ENCODE results near the gene MAST2.
"Not testable (repeated sequence)": the region's sequence is repeated elsewhere in the genome, so short reads cannot be mapped to it uniquely, and the experiment has no call there.

MAST2 gene

DNA sequence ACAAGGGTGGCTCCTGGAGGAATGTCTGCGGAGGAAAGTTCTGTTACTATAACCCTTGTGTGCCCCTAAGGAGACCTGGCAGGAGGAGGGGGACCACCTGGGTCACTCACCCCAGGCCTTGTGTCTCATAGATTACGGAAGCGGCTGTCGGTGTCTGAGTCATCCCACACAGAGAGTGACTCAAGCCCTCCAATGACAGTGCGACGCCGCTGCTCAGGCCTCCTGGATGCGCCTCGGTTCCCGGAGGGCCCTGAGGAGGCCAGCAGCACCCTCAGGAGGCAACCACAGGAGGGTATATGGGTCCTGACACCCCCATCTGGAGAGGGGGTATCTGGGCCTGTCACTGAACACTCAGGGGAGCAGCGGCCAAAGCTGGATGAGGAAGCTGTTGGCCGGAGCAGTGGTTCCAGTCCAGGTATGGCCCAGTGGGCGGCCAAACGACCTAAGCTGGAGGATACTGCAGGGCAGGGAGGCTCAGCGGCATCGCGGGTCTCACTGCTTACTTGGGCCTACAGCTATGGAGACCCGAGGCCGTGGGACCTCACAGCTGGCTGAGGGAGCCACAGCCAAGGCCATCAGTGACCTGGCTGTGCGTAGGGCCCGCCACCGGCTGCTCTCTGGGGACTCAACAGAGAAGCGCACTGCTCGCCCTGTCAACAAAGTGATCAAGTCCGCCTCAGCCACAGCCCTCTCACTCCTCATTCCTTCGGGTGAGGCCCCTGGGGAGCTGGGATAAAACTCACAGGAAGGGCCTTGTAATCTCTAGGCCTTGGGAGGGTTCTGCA lies 227.7 kb downstream of the MAST2 start:
- no peak for DNase-seq

DNA sequence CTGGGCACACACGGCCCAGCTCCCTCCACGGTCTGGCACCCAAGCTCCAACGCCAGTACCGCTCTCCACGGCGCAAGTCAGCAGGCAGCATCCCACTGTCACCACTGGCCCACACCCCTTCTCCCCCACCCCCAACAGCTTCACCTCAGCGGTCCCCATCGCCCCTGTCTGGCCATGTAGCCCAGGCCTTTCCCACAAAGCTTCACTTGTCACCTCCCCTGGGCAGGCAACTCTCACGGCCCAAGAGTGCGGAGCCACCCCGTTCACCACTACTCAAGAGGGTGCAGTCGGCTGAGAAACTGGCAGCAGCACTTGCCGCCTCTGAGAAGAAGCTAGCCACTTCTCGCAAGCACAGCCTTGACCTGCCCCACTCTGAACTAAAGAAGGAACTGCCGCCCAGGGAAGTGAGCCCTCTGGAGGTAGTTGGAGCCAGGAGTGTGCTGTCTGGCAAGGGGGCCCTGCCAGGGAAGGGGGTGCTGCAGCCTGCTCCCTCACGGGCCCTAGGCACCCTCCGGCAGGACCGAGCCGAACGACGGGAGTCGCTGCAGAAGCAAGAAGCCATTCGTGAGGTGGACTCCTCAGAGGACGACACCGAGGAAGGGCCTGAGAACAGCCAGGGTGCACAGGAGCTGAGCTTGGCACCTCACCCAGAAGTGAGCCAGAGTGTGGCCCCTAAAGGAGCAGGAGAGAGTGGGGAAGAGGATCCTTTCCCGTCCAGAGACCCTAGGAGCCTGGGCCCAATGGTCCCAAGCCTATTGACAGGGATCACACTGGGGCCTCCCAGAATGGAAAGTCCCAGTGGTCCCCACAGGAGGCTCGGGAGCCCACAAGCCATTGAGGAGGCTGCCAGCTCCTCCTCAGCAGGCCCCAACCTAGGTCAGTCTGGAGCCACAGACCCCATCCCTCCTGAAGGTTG lies 231.4 kb downstream of the MAST2 start:
- no peak for DNase-seq

DNA sequence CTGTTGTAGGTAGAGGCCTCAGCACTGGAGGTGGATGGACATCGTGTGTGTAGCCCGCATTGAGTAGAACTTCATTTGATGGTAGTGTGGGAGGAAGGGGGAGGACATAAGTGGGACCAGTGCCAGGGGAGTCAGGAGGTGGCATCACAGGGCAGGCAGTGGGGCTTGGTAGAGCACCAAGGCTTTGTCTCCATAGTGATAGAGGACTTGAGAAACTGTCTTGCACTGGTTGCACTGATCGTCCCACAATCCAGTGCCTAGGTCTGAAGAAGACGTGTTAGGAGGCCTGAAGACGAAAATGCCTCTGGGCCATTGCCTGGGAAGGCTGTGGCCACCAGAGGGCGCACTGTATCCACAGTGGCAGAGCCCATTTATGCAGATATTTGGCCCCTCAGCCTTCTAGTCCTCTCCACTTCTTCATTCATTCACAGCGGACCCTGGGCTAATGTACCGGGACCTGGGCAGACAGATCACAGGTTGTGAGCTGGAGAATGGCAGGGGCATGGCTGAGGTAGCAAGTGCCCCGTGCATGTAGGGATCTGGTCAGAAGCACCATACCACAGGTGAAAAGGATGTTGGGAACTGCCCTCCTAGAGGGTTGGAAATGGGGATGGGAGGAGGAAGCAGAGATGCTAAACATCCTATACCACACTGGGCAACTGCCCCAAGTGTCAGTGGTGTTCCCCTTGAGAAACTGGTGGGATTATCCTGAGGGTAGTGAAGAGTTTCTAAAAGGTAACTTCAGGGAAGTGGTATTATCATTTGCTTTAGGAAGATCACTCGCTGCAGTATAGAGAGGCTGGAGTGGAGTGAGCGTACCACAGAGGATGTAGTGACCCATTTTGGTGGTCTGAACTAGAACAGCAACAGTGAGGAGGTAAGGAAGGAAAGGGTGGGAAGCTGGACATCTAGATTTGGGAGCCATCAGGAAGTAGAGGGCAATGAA lies 233.8 kb downstream of the MAST2 start:
- DNase-seq: peak; percentile 71 to 87

DNA sequence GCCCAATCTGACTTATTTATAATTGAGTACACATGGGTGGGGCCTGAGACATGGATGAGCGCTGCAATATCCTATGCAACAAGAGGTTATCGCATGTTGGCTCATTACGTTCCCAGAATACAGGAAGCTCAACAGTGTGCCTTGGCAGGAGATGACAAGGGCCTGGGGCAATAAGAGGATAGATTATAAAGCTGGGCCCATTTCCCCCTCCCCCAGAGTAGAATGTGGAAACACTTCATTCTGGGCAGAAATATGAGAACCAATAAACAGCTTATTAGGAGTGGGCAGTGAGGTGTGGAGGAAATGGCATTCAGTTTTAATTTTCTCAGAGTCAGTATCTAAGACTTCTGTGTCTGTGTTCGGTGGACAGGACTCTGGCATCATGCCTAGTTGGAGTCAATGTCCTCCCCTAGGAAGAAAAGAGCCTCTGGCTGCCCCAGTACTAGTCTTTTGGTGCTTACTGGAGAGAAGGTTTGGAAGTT lies 236.2 kb downstream of the MAST2 start:
- DNase-seq: no peak

DNA sequence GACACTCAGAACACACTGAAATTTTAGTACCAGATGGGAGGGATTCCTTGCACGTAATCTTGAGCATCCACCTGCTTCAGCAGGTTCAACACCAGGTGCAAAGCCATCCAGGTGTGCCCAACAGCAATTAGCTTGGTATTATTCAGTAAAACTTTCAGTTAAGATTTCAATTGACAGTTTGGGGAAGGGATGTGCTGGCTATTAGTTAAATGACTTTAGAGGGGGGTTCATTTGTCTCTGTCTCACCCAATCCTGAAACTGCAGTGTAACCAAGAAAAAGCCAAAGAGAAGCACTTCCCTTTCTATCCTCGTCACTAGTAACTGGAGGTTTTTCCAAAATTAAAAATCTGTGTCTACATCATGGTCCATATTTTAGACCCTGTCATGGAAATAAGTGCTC lies 238.1 kb downstream of the MAST2 start:
- DNase-seq: no peak

DNA sequence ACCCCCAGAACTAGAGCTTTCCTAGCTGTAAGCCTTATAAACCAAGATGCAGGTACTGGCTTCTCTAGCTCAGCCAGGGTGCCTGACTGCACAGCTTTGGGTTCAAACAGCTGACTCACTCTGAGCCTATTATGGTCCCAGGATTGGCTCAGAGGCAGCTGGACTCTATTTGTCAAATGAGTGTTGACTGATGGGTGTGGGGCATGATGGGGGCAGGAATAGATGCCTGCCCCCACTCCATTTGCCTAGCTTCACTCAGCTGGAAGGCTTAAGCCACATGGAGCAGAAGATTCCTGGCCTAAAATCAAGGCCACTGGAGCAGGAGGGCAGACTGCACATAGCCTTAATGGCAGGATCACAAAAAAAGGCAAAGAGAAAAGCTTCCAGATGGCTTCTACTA lies 238.6 kb downstream of the MAST2 start:
- no peak for DNase-seq

DNA sequence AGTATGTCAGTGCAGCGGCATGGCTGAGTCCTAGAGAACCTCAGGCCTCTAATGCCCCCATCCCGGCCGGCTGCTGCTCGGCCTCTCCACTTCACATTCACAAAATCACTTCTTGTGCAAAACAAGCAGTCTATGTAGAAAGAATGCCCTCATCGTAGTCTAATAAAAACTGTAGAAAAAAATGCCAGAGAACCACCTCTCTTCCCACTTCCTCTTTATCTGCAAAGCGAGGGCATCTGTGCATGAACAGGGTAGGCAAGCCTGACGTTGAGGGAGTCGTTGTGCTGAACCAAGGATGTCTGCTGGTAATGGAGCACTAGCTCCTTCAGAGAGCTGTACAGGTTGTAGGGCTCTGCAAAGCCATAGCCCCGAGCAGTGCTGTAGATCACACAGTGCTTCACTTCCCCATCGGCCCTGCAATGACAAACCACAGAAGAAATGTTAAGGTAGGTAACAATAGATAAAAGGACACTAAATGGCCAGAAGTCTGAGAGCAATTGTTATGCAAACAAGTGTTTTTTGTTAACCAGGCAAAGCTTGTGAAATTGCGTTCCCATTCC lies 240.1 kb downstream of the MAST2 start:
- no peak for DNase-seq

DNA sequence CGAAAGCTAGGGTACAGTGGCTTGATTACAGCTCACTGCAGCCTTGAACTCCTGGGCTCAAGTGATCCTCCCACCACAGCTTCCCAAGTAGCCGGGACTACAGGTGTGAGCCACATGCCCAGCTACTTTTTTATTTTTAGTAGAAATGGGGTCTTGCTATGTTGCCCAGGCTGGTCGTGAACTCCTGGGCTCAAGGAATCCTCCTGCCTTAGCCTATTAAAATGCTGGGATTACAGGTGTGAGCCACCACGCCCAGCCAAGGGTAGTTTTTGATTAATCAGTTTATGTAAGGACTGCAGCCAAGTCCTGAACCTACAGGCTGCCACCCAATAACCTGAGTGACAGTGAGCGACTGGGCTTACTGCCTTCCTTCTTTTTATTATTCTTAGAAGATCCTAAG lies 240.7 kb downstream of the MAST2 start:
- DNase-seq: no peak

DNA sequence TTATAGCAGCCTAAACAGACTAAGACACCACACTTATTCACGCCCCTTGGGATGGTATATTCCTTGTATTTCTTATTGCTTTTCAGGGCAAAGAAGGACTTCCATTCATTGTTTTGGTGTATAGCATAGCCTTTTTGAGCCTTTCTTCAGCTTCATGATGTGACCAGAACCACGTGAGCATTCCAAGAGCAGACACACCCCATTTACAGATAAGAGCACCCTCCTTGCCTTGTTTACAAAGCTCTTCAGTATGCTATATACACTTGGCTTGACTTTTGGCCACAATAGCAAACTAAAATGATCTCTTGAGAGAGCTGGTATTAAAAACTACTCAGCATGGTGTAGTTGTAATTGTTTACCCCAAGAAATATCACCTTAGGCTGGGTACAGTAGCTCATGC lies 250.3 kb downstream of the MAST2 start:
- DNase-seq: no peak

DNA sequence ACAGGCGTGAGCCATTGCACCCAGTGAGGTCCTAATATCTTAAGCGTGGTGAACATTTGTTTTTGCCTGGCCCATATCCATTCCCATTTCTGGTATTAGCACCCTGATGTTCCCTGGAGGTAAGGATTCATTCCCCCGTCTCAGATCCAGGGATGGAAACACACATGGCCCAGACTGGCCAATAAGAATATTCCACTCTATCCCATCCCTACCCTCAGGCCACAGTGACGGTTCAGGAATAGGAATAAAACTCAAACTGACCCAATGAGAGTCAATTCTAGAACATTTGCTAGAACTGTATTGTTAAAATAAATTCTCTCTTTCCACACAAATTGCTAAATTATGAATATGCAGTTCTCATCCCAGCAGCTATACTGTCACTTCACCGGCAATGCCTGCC lies 252.9 kb downstream of the MAST2 start:
- DNase-seq: no peak

DNA sequence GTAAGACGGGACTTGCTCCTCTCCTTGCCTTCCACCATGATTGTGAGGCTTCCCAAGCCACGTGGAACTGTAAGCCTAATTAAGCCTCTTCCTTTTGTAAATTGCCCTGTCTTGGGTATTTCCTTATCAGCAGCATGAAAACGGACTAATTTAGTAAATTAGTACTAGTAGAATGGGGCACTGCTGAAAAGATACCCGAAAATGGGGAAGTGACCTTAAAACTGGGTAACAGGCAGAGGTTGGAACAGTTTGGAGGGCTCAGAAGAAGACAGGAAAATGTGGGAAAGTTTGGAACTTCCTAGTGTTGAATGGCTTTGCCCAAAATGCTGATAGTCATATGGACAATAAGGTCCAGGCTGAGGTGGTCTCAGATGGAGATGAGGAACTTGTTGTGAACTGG lies 253.8 kb downstream of the MAST2 start:
- not testable (repeated sequence) for DNase-seq

DNA sequence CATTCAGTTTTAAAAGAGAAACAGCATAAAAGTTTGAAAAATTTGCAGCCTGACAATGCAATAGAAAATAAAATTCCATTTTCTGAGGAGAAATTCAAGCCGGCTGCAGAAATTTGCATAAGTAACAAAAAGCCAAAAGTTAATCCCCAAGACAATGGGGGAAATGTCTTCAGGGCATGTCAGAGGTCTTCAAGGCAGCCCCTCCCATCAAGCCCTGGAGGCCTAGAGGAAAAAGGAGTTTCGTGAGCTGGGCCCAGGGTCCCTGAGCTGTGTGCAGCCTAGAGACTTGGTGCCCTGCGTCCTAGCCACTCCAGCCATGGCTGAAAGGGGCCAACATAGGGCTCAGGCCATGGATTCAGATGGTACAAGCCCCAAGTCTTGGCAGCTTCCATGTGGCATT lies 254.4 kb downstream of the MAST2 start:
- no peak for DNase-seq

DNA sequence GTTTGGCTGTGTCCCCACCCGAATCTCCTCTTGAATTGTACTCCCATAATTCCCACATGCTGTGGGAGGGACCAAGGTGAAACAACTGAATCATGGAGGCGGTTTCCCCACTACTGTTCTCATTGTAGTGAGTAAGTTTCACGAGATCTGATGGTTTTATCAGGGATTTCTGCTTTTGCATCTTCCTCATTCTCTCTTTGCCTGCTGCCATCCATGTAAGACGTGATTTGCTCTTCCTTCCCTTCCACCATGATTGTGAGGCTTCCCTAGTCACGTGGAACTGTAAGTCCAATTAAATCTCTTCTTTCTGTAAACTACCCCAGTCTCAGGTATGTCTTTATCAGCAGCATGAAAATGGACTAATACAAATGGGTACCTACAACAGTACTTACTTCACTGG lies 255.5 kb downstream of the MAST2 start:
- DNase-seq: no peak

DNA sequence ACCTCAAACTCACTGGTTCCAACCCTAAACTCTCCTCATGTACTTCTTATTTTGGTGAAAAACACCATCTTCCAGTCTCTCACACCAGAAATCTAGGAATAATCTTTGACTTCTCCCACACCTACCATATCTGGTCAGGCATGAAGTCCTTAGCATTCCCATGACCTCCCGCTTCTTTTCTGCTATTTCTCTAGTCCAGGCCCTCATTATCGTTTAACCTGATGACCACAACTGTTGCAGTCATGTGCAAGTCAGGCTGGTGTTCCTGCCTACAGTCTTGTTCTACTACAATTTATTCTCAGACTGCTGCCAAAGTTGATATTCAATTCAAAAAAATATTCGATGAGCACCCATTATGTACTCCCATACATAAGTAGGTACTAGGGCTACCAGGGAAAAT lies 257.7 kb downstream of the MAST2 start:
- no peak for DNase-seq

DNA sequence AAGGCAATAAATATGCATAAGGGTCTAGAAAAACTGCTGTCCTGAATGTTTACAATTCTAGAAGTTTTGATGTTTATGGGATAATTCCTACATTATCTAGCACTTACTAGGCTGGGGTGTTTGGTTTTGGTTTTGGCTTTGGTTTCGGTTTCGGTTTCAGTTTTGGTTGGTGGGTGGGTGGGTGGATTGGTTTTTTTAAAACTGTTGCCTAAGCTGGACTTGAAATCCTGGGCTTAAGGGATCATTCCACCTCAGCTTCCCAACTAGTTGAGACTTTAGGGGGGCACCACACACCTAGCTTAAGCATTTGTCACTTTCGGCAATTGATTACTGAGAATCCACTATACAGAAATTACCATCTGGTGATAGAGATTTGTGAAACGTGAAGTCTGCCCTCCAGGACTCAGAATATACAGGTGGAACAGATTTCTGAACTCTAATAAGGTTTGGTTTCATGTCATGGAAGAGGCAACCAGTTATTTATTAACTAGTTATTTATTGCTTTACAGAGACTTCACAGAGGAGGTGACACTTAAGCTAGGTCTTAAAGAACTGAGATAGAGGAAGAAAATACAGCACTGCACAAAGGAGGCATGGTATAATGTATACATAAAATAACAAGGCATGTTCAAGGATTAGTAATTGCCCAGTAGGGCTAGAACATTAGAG lies 259.4 kb downstream of the MAST2 start:
- DNase-seq: peak; percentile 15 to 30

DNA sequence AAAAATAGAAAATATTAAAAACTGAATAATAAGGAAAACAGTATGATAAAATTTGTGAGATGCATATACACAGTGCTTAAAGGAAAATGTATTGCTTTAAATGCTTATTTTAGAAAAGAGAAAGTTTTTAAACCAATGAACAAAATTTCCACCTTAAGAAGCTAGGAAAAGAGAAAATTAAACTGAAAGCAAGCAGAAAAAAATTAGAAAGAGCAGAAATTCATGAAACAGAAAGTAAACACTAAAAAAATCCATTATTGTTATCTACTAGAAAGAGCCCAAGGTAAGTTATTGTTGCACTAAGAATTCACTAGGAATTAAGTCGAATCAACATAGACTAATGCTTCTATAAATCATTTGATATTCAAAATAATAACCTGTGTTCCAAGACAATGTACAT lies 261.3 kb downstream of the MAST2 start:
- DNase-seq: no peak

DNA sequence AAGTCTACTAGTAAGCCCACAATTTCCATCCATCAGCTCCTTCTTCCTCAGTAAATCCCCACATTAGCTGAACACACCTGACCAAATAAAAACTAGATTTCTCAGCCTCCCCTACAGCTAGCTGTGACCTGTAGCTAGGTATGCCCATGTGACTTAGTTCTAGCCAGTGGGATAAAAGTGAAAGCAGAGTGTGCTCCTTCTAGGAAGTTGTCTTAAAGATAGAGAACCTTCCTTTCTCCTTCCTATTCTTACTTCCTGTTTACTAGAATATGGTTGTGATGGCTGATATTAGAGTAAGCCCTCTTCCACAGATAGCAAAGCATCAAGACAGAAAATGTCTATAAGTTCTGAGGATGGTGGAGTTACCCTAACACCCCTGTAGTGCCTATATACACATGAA lies 262.0 kb downstream of the MAST2 start:
- DNase-seq: no peak

DNA sequence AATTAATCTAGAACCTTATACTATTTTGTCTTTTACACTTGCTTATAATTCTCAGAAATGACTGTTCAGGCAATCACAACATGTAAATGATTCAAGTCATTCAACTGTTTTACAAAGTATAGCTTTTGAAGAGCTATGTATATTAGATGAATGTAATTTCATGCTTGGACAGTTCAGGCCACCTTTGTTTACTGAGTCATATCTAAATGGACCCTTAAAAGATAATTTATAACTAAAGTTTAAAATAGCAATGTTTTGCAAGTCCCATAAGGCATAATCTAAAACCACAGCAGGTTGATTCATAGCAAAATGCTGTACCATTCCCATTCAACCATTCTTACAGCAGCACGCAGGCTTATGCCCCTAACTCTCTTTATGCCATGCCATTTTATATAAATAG lies 264.2 kb downstream of the MAST2 start:
- DNase-seq: no peak

DNA sequence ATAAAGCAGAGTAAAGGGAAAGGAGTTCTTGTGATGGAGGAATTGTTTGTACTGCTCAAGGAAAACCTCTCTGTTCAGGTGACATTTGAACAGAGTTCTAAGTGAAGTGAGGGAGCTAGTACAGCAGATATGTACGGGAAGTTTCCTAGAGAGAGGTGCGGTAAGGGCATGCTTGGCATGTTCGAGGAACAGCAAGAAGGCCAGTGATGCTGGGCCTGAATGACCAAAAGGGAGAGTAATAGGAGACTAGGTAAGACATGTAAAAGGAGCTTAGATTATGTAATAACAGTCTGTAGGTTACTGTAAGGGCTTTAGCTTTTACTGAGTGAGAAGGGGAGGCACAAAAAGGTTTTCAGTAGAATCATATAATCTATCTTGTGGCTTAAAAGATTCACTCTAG lies 265.1 kb downstream of the MAST2 start:
- DNase-seq: no peak

DNA sequence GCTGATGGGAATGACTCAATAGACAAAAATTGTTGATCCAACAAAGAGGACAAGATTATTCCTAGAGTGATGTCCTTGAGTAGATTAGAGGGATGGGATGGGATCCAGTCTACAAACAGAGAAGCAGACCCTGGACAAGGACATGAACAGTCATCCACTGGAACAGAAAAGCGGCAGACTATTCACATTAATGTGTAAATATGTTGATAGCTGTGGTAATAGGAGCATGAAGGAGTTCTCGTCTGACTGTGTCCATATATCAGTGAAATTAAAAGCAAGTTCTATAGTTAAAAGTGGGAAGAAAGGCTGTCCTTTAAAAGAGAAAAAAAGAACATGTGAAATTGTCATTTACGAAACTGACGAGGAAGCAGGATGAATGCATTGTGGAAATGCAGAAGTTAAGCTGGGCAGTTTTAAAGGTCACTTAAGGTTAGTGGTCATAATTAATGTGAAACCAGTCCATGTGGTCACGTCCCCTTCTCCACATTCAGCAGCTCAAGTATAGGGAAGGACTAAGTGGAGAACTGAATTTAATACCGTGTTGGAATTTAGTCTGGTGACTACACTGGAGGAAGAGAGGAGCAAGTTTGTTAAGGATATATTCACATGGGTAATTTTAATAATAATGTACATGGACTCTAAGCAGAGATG lies 266.9 kb downstream of the MAST2 start:
- DNase-seq: no peak

DNA sequence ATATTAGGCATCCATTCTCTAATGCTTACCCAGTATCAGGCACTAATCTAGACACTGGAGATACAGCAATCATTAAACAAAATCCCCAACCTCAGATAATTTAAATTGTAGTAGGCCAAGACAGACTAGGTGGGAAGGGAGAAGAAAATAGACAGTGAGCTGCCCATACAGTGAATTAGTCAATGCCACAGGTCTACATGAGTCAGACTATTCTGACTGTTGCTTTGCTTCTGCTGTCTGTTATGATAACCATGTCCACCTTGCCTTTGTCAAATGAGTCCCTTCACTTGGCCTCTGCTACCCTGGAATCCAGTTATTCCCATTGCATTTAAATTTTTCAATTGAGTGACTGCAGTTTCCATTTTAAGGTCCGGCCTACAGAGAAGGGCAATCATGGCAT lies 269.6 kb downstream of the MAST2 start:
- no peak for DNase-seq
